ENCODE results near the gene NES. TPM values are rescaled to one million over a fixed set of nuclear protein-coding genes. Genes with fewer than 3 reads are reported as not detected.

NES gene
- total and polyA plus RNA-seq, 2 of the 8 experiments (the other 6 are each of a cell fraction or from before 2014, with no cell fraction given), result 13.3 to 135 TPM

GRCh38 chr1:156638189-156638985 lies 38.8 kb downstream of the NES start (continued):
- no peak for TF ChIP-seq TEAD4 (IDR thresholded peaks at IDR 0.05; ENCODE audit: low read depth, low read length)
